ENCODE results near the gene FAM193A.

The FAM193A gene

DNA sequence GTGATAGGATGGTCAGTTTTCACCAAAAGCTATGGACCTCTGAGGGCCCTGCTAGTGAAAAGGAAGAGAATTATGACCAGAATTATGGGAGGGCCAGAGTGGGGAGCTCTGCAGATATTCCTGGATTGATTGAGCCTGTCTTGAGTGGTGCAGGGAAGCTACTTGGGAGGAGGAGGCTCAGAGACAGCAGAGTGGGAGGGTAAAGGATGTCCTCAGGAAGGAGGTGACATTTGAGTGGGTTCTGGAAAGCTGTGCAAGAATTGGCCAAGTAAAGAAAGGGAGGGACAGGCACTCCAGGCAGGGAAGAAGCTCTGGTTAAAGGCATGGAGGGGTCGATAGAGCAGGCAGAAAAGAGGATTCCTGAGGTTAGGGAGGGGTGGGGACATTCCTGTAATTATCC is 43.5 kb upstream of the FAM193A start:
- TF ChIP-seq, protein P1, sequence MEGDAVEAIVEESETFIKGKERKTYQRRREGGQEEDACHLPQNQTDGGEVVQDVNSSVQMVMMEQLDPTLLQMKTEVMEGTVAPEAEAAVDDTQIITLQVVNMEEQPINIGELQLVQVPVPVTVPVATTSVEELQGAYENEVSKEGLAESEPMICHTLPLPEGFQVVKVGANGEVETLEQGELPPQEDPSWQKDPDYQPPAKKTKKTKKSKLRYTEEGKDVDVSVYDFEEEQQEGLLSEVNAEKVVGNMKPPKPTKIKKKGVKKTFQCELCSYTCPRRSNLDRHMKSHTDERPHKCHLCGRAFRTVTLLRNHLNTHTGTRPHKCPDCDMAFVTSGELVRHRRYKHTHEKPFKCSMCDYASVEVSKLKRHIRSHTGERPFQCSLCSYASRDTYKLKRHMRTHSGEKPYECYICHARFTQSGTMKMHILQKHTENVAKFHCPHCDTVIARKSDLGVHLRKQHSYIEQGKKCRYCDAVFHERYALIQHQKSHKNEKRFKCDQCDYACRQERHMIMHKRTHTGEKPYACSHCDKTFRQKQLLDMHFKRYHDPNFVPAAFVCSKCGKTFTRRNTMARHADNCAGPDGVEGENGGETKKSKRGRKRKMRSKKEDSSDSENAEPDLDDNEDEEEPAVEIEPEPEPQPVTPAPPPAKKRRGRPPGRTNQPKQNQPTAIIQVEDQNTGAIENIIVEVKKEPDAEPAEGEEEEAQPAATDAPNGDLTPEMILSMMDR (IDR thresholded peaks at IDR 0.05; ENCODE audit: low read length, missing control alignments) = no peak
- no peak overlapping the region for H3K4me3 ChIP-seq (replicated peaks; ENCODE audit: low read depth, low read length)
- no peak for DNase-seq (ENCODE audit: low read depth)

DNA sequence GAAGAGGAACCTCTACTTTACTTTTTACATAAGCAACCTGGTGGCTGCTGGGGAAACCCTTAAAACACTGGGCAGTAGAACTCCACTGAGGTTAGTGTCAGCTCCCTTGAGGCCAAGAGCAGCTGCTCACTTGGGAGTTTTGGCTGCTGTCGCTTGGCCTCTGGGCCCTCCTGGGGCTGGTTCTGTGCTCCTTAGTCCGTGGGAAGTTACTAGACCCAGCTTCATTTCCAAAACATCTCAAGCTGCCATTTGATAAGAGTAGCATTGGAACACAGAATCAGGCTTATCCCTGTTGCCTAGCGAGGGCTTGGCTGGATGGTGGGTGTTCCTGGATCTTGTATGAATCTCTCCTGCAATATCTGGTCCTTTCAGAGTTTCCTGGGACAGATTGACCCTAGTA is 41.5 kb upstream of the FAM193A start:
- no peak for DNase-seq (ENCODE audit: low read depth)
- TF ChIP-seq, protein P1 (IDR thresholded peaks at IDR 0.05; ENCODE audit: low read length, missing control alignments) = no peak
- H3K4me3 ChIP-seq (replicated peaks; ENCODE audit: low read depth, low read length) = no peak overlapping the region

DNA sequence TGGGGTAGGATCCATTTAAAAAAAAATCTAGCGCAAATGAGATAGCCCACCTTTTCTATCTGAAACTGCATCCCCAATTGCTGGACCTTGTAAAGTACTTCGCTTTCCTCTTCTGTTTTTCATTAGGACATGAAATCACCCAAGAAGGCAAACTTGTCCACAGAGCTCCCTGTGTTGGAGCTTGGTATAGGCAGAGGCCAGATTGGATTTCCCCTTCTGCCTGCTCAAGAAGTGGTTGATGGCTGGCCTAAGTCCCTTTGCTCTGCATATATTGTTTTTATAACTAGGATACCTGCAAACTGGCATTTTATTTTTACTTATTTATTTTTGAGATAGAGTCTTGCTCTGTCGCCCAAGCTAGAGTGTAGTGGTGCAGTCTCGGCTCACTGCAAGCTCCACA is 39.1 kb upstream of the FAM193A start:
- no peak overlapping the region for H3K4me3 ChIP-seq (replicated peaks; ENCODE audit: low read depth, low read length)
- DNase-seq (ENCODE audit: low read depth) = no peak
- TF ChIP-seq, protein P1 (IDR thresholded peaks at IDR 0.05; ENCODE audit: low read length, missing control alignments) = no peak

DNA sequence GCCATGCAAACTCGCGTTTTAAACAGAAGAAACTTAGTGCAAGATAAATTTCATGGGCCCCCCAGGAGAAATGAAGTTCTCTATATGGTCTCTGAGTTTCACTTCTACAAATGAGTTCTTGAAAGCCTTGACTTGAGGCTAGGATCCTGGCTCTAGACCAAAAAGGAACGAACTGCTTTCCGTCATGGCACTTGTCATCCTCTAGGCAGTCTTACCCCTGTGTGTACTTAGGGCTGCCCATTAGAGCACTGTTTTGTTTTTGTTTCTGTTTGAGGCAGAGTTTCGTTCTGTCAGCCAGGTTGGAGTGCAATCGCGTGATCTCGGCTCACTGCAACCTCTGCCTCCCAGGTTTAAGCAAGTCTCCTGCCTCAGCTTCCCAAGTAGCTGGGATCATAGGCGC is 38.5 kb upstream of the FAM193A start:
- H3K4me3 ChIP-seq (replicated peaks; ENCODE audit: low read depth, low read length) = no peak overlapping the region
- TF ChIP-seq, protein P1 (IDR thresholded peaks at IDR 0.05; ENCODE audit: low read length, missing control alignments) = no peak
- no peak for DNase-seq (ENCODE audit: low read depth)

DNA sequence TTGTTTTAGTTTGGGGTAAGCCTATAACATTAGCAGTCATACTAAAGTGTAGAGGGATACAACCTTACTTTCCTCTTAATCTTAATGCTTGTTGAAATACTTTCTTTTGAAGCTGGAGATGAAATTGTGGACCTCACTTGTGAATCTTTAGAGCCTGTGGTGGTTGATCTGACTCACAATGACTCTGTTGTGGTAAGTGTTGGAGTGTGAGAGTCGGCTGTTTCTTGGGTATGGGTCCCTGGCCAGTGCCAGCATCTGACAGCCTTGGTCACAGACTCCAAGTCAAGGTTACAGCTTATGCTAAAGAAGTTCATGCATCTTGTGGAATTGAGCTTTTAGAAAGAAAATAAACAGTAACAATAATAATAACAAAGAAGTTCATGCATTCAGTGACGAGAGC is 35.9 kb upstream of the FAM193A start:
- no peak overlapping the region for H3K4me3 ChIP-seq (replicated peaks; ENCODE audit: low read depth, low read length)
- TF ChIP-seq, protein P1 (IDR thresholded peaks at IDR 0.05; ENCODE audit: low read length, missing control alignments) = no peak
- no peak for DNase-seq (ENCODE audit: low read depth)

DNA sequence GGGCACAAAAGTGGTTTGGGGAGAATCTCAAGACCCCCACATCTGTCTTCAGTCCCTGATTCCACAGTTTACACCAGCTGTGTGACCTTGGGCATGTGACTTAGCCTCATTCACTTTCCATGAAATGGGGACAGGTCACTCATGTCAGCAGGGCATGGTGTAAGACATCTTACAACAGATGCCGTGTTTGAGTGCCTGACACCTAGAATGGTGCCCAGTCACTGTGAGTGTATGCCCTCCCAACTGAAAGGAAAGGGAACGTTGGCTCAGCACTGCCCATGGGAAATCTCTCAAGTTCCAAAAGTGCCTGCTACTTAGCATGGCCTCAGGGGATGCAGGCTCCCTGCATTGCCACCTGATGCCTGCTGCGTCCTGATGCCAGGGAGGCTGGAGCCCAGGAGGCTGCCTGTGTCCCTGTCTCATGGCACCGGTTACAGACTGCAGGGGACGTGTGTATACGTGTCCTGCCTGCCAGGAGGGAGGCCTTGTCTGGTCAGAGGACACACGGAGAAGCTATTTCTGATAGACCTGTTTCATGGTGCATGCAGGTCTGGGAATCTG is 35.3 kb upstream of the FAM193A start:
- no peak overlapping the region for H3K4me3 ChIP-seq (replicated peaks; ENCODE audit: low read depth, low read length)
- no peak for DNase-seq (ENCODE audit: low read depth)
- TF ChIP-seq, protein P1 (IDR thresholded peaks at IDR 0.05; ENCODE audit: low read length, missing control alignments) = no peak

DNA sequence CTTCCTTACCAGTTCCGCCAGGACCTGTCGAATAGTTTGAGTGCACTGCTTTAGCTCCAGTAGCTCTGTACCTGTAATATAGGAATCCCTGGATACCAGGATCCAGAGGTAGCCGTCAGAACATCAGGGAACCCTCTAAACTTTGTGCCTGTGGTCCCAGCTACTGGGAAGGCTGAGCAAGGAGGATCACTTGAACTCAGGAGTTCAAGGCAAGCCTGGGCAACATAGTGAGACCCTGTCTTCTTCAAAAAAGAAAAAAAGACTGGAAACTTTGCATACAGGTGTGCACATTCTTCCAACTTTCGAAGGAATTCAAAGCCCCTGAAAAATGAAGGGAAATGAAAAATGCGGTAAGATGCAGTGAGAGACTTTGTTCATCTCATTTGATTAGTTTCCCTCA is 32.6 kb upstream of the FAM193A start:
- TF ChIP-seq, protein P1 (IDR thresholded peaks at IDR 0.05; ENCODE audit: low read length, missing control alignments) = no peak
- H3K4me3 ChIP-seq (replicated peaks; ENCODE audit: low read depth, low read length) = no peak overlapping the region
- no peak for DNase-seq (ENCODE audit: low read depth)
